HAP-1 (cell line): Measurements from ENCODE around the gene DIP2C.
"Not testable (repeated sequence)": the region's sequence is repeated elsewhere in the genome, so short reads cannot be mapped to it uniquely, and the experiment has no call there.

ENCODE experiments used
- DNase-seq, 2 experiments: peaks; one replicate each; pipeline ENCODE4 v3.0.0-alpha.2; 2016 to 2020; ENCODE audit warnings: low spot score in 2 of 2
- H3K27me3 ChIP-seq: fragments of 250-450 bp; sonication (Bioruptor Pico); 2 replicates; pipeline ENCODE4 v1.5.1; 2020; ENCODE audit warnings: low read depth, mild to moderate bottlenecking, moderate library complexity
- H3K36me3 ChIP-seq: fragments of 250-450 bp; sonication (Bioruptor Pico); replicated peaks from 2 replicates; pipeline ENCODE4 v1.5.1; 2020; ENCODE audit warnings: mild to moderate bottlenecking
- H3K4me1 ChIP-seq: fragments of 250-450 bp; sonication (Bioruptor Pico); 2 replicates; pipeline ENCODE4 v1.5.1; 2020; ENCODE audit warnings: mild to moderate bottlenecking
- H3K4me3 ChIP-seq: fragments of 250-450 bp; sonication (Bioruptor Pico); 2 replicates; pipeline ENCODE4 v1.5.1; 2020; ENCODE audit warnings: mild to moderate bottlenecking, moderate library complexity
- H3K9me3 ChIP-seq: fragments of 250-450 bp; sonication (Bioruptor Pico); 2 replicates; pipeline ENCODE4 v1.5.1; 2020; ENCODE audit warnings: mild to moderate bottlenecking, moderate library complexity
- in situ Hi-C: fragments of 300-500 bp; cut with MboI; formaldehyde crosslinking; loops from 3 replicates; pipeline ENCODE4 v1.14.3; 2020; ENCODE audit warnings: low sequenced_read_pairs, inconsistent platforms, mixed read lengths

The DIP2C gene

DNA sequence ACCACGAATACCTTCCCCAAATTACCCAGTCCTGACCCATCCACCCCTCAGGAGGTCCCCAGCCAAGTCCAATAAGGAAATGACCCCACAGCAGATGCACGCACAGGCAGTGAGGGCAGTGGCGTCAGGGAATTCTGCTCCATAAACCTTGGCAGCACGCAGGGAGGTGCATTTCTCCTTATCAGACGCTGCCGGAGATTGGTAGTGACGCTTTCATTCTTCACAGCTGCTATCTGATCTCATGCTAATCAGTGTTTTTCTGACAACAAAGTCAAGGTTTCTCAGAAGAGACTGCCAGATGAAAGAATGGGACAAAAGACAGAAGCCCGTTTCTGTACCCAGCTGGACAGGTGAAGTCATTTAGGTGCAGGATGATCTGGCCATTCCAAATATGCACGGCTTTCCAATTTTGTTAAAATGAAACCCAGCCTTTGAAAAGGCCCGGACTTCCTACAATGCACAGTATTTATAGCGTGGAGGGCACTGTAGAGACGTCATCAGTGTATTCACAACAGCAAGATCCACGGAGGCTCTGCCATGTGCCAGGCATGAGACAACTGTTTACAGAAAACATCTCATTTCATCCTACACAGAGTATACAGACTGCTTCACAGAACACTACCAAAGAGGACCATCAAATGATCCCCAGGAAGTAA, 35.3 kb downstream of the DIP2C start:
- Histone ChIP-seq H3K9me3 (no peaks in the 10 kb centered on the region), H3K36me3 (no peaks in the 10 kb centered on the region), H3K4me1 (no peaks in the 10 kb centered on the region), H3K4me3 (no peak overlapping the region), H3K27me3 (no peaks in the 10 kb centered on the region)
- DNase-seq: no peak
- in situ Hi-C loops: no loop called here

DNA sequence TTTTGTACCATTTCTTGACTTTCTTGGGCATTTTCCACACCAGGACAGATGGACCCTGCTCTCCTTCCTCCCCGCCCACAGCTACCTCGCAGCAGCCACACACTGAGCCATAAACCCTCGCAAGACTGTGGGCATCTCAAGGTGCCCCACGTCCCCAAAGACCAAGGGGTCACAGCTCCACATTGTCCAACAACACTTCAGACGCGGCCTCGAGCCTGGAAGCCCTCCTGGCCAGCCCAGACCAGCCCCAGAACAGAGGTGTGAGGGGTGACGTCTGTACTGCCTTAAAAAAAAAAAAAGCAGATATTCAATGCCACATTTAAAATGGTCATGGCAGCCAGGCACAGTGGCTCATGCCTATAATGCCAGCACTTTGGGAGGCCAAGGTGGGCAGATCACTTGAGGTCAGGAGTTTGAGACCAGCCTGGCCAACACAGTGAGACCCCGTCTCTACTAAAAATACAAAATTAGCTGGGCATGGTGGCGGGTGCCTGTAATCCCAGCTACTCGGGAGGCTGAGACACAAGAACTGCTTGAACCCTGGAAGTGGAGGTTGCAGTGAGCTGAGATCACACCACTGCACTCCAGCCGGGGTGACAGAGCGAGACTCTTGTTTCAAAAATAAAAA, 36.5 kb downstream of the DIP2C start:
- H3K4me1 ChIP-seq, DNase-seq, H3K4me3 ChIP-seq, H3K27me3 ChIP-seq, H3K9me3 ChIP-seq, H3K36me3 ChIP-seq, in situ Hi-C loops: not testable (repeated sequence)

GRCh38 chr10:652233-652632, 37.2 kb downstream of the DIP2C start:
- Histone ChIP-seq H3K27me3 (no peaks in the 10 kb centered on the region), H3K9me3 (no peaks in the 10 kb centered on the region), H3K4me1 (no peaks in the 10 kb centered on the region), H3K36me3 (no peaks in the 10 kb centered on the region), H3K4me3 (no peak overlapping the region)
- DNase-seq: no peak
- in situ Hi-C loops: no loop called here

DNA sequence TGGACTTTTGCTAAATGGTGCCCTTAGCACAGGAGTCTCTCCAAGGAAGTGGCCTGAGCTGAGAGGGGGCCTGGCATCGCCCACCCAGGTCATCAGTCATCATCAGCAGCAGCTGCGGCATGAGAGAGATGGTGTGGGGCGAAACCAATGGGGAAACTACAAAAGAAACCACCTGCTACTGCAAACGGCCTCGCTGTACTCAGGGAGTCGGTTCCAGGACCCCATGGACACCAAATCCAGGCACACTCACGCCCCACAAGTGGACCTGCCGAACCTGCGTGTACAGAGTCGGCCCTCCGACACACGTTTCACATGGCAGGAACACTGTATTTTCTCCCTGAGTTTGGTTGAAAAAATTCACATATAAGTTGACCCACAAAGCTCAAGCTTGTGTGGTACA, 37.8 kb downstream of the DIP2C start:
- no peak overlapping the region for H3K4me3 ChIP-seq
- H3K9me3 ChIP-seq: no peaks in the 10 kb centered on the region
- no peak for DNase-seq
- in situ Hi-C loops: no loop called here
- no peaks in the 10 kb centered on the region for H3K27me3 ChIP-seq
- no peaks in the 10 kb centered on the region for H3K4me1 ChIP-seq
- H3K36me3 ChIP-seq: no peaks in the 10 kb centered on the region

GRCh38 chr10:650886-651615, 38.4 kb downstream of the DIP2C start:
- in situ Hi-C loops: no loop called here
- H3K9me3 ChIP-seq: no peaks in the 10 kb centered on the region
- H3K27me3 ChIP-seq: no peaks in the 10 kb centered on the region
- no peaks in the 10 kb centered on the region for H3K4me1 ChIP-seq
- no peaks in the 10 kb centered on the region for H3K36me3 ChIP-seq
- DNase-seq: no peak
- no peak overlapping the region for H3K4me3 ChIP-seq

DNA sequence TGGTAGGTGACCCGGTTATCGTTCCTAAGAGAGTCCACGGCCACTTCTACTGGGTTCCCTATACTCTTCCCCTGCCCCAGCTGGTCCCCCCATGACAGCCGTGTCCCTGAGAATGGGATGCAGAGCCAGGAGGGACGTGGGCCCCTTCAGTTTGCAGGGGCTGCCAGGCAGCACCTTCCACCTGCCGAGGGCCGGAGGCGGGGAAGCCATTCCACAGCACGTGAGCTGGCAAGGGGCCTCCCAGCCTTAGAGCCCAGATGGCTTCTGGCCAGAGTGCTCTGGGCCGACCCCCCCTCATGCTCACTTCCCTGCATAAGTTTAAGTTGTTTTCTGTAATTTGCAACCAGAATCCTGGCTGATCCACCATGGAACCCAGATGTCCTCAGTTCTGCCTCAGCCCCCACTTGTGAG, 39.0 kb downstream of the DIP2C start:
- in situ Hi-C loops: no loop called here
- H3K9me3 ChIP-seq: no peaks in the 10 kb centered on the region
- no peak overlapping the region for H3K4me3 ChIP-seq
- DNase-seq: no peak
- H3K4me1 ChIP-seq: no peaks in the 10 kb centered on the region
- H3K27me3 ChIP-seq: no peaks in the 10 kb centered on the region
- no peaks in the 10 kb centered on the region for H3K36me3 ChIP-seq

DNA sequence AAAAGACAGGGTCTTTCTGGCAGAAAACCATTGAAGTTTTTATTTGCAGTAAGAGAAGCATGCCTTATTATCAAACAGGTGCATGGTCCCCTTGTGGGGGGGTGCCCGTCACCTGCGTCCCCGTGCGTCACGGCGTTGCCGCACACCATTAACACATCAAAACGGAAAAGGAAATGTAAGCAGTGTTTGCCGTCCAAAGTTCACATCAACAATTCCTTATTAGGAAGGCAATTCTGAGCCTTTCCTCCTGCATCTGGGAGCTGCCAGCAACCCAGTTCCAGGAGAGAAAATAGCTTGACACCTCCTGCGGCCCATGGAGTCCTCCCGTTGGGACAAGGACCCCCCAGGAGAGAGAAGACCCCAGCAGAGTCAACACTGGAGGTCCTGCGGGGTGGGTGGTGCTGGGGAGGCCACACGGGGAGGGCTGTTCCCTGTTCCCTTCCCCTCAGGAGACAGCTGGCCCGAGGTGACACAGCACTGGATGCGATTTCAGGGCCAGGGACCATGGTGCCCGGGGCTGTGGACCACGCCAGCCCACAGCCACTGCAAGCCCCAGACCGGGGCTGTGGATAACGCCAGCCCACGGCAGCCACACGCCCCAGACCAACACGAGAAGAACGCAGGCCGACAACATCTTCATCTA, 39.5 kb downstream of the DIP2C start:
- no peaks in the 10 kb centered on the region for H3K36me3 ChIP-seq
- no peaks in the 10 kb centered on the region for H3K4me1 ChIP-seq
- no peaks in the 10 kb centered on the region for H3K9me3 ChIP-seq
- no peak overlapping the region for H3K4me3 ChIP-seq
- DNase-seq: no peak
- in situ Hi-C loops: no loop called here
- no peaks in the 10 kb centered on the region for H3K27me3 ChIP-seq

DNA sequence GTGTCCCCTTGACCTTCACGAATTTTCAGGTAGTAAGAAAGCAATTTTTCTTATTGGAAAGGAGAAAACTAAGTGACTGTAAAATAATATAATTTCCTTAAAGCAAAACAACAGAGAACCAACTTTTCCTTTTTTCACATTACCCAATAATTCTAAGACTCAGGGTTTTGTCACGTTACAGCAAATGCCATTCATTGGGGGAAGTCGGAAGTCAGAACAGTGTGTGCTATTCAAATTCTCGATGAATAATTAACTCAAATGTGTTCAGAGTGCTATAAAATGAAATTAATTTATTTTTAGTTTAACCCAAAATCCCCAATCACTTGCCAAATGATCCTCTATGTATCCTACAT, 40.0 kb downstream of the DIP2C start:
- Histone ChIP-seq H3K4me1 (no peaks in the 10 kb centered on the region), H3K36me3 (no peaks in the 10 kb centered on the region)
- in situ Hi-C loops: no loop called here

DNA sequence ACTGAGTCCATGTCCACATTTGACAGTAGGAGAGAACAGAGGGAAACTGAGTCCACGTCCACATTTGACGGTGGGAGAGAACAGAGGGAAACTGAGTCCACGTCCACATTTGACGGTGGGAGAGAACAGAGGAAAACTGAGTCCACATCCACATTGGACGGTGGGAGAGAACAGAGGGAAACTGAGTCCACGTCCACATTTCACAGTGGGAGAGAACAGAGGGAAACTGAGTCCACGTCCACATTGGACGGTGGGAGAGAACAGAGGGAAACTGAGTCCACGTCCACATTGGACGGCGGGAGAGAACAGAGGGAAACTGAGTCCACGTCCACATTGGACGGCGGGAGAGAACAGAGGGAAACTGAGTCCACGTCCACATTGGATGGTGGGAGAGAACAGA, 42.4 kb downstream of the DIP2C start:
- in situ Hi-C loops, H3K4me1 ChIP-seq, H3K27me3 ChIP-seq, H3K9me3 ChIP-seq, H3K36me3 ChIP-seq, DNase-seq, H3K4me3 ChIP-seq: not testable (repeated sequence)

More for the DNA sequence above, 40.0 kb downstream of the DIP2C start:
- Histone ChIP-seq H3K27me3 (no peaks in the 10 kb centered on the region), H3K9me3 (no peaks in the 10 kb centered on the region), H3K4me3 (no peak overlapping the region)
- DNase-seq: no peak

DNA sequence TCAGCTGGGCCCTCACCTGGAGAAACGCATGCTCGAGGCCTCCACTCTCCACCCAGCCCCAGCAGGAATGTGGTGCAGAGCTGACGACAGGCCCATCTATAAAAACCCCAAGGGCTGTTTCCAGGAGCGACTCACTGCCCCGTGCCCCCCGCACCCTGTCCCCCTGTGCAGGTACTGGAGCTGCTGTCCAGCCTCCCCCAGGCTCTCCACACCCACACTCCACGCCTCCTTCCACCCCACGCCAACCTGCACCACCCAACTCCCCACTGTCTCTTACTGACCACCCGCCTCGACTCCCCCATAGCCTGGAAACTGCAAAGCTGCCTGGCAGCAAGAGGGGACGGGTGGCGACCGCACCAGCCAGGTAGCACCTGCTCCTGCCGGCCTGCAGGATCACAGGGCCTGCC, 43.3 kb downstream of the DIP2C start:
- Histone ChIP-seq H3K4me3 (no peak overlapping the region), H3K27me3 (no peaks in the 10 kb centered on the region), H3K9me3 (no peaks in the 10 kb centered on the region), H3K36me3 (no peaks in the 10 kb centered on the region), H3K4me1 (no peaks in the 10 kb centered on the region)
- DNase-seq: no peak
- in situ Hi-C loops: no loop called here

DNA sequence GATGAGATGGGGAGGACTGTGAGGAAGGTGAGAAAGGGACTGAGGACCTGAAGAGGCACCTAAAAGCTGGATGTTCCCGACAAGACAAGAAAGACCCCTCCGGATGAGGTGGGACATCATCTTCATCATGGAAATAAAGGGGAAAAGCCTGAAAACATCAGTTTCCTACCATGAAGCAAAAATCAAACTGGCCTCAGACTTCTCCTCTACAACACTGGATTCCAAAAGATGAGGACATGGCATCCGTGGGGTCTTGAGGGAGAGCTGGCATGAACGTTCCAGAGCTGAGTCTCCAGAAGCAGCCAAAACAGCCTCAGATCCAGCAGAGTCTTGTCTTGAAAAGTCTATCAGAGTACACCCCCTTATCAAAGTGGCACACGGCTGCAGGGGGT, 44.5 kb downstream of the DIP2C start:
- in situ Hi-C loops: no loop called here
- H3K4me3 ChIP-seq: no peak overlapping the region
- H3K27me3 ChIP-seq: no peaks in the 10 kb centered on the region
- H3K9me3 ChIP-seq: no peaks in the 10 kb centered on the region
- DNase-seq: no peak
- H3K36me3 ChIP-seq: no peaks in the 10 kb centered on the region
- no peaks in the 10 kb centered on the region for H3K4me1 ChIP-seq

- DNase-seq: no peak
- no peaks in the 10 kb centered on the region for H3K4me1 ChIP-seq
- H3K36me3 ChIP-seq: no peaks in the 10 kb centered on the region
- in situ Hi-C loops: no loop called here
- H3K4me3 ChIP-seq: no peak overlapping the region
- H3K9me3 ChIP-seq: no peaks in the 10 kb centered on the region
- H3K27me3 ChIP-seq: no peaks in the 10 kb centered on the region
Observed at GRCh38 chr10:644076-644942, 45.2 kb downstream of the DIP2C start.

- no peaks in the 10 kb centered on the region for H3K4me1 ChIP-seq
- H3K36me3 ChIP-seq: no peaks in the 10 kb centered on the region
- DNase-seq: no peak
- no peak overlapping the region for H3K4me3 ChIP-seq
- no peaks in the 10 kb centered on the region for H3K27me3 ChIP-seq
- in situ Hi-C loops: no loop called here
- no peaks in the 10 kb centered on the region for H3K9me3 ChIP-seq
Observed at GRCh38 chr10:642186-642890, 47.1 kb downstream of the DIP2C start.
